Middle frontal gyrus (tissue), 1 donor: ENCODE measurements around the gene DICER1.

ENCODE experiments used
- DNase-seq: peaks from one replicate; pipeline ENCODE4 v3.0.0-alpha.2; 2015; ENCODE audit warnings: low spot score; ENCODE audit errors: extremely low spot score

Gene DICER1

DNA sequence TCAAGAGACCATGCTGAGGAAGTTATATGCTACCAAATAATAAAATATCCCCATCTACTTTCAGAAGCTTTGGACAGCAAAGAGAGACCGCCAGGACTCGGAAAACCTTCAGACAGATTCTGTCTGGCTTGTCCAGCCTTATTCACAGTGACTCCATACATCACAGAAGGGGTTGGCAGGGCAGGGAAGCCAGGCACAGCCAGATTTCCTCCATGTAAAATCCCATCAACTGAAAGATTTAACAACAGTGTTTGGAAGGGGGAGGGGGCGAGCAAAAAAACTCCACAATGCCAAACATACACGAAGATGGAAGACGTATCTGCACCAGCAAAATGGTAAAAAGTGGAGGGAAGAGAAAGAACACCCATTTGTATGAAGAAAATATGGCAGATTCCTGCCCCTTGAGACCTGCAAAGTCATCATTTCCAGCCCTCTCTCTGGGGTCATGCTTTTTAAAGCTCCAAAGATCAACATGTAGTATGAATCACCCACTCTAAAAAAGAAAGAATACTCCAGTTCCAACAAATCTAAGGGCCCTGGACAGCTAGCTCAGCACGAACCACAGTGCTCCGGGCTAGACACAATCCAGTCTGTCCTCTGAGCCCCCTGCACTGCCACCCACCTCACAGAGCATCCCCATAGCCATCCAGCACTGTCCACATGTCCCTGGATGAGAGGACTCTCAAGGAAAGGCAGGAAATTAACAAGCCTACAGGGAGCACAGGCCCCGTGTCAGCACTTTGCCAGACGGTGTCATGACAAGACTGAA is 116.4 kb downstream of the DICER1 start:
- DNase-seq, result no peak

DNA sequence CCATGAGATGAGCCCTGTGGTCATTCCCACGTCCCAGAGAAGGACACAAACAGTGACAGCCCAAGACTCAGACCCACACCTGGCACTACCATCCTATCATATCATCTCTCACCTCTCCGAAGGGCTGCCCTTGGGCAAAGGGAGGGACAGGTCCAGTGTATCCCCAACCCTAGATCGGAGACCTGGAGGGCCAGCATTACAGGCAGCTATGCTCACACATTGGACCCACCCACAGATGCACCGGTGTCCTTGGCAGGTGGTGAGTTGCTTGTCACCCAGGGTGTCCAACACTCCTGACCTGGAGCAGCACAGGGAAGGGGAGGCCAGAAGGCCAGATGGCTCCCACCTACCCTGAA is 117.4 kb downstream of the DICER1 start:
- DNase-seq, result no peak

DNA sequence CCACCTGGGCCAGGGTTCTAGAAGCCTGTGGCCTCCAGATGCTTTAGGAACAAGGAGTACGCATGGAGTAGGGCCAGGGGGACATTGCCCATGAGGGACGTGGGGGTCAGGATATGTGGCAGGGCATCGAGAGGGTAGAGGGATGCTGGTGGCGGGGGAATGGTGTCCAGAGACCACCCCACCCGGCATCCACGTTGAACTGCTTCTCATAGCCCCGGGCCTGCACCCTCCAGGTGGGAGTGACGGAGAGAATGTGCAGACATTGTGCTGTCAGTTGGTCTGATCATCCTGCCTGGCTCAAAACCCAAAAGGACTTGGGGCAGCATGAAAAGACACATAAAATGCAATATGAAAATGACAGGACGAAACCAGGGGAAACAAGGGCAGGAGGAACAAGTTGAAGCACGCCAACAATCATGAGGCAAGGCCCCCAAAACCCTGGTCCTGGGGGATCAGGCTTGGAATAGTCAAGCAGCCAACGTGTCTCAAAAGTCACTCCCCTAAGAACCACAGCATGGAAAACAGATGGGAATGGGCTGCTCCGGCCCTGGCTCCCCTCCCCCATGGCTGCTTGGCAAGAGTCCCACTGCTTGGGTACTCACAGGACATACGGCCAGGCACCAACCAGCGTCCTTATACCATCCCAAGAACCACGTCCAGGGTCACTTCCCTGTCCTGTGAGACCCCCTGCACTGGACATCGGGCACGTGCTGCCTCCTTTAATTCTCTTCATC is 117.9 kb downstream of the DICER1 start:
- no peak for DNase-seq

DNA sequence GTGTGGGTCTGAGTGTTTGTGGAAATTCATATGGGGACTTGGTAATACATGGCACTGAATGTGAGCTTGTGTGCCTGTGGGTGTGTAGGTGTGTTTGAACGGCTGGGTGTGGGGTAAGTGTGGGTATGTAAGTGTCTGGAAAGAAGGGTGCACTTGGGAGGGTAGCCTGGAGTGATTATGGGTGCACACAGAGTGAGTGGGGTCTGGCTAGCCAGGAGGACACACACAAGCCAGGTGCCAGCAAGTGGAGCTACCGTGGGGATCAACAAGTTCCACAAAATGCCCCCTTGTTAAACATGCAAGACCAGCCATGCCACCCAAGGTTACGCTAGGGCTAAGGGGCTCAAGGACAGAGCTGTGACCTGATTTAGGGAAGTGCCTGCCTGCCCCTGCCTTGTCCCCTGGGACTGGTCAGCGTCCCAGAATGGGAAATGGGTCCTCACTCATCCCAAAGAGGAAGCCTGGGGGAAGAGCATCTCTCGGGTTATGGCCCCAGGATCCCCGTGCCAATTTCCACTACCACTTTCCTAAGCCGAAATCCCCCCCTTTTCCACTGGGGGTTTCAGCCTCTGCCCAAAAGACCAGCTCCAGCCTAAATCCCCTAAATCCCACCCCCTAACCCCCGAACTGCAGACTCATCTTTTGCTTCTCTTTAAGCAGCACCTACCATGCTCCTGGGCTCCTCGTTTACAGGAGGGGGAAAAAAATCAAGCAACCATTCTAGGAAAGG is 118.6 kb downstream of the DICER1 start:
- DNase-seq, result no peak

DNA sequence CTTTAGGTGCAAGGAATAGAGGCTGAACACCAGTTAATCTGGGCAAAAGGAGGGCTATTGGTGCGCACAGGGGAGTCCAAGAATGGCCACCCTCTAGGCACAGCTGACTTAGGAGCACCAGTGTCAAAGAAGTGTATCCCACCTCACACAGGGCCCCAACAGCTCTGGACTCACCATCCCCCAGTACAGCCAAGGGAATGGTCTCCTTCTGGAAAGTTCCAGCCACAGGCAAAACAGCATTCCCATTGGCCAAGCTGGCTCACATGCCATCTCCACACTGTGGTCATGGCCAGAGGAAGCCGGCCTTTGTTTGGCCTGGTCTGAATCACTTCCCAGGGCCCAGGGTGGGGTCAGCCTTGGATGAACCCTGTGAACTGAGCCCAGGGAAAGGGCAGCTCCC is 120.1 kb downstream of the DICER1 start:
- no peak for DNase-seq
